Lung (tissue), 12 donors: ENCODE measurements around the gene ITGB6. TPM values are rescaled to one million over a fixed set of nuclear protein-coding genes. Genes with fewer than 3 reads are reported as not detected.

ENCODE experiments used
- ATAC-seq: fragments of 200-7000 bp; cut with Tn5 transposase; one replicate; pipeline ENCODE4 v1.9.1; 2020; ENCODE audit warnings: moderate number of reproducible peaks; ENCODE audit not compliant: insufficient read depth, low FRiP score
- DNase-seq, 3 donors: peaks; one replicate each; pipeline ENCODE4 v3.0.0-alpha.2; 2013 to 2017
- H3K27ac ChIP-seq, 2 donors: one replicate each; pipeline ENCODE4 v1.5.1; 2013; ENCODE audit warnings: mild to moderate bottlenecking in 2 of 2, moderate library complexity in 2 of 2, control low read depth in 1 of 2, inconsistent platforms in 1 of 2, low read depth in 1 of 2, low read length in 1 of 2
- H3K27me3 ChIP-seq, 3 donors: one replicate each; pipeline ENCODE4 v1.5.1; 2013; ENCODE audit warnings: low read length in 2 of 3; ENCODE audit not compliant: control insufficient read depth in 3 of 3, insufficient read depth in 3 of 3
- H3K36me3 ChIP-seq, 4 donors: one replicate each; pipeline ENCODE4 v1.5.1; 2013; ENCODE audit warnings: low read length in 4 of 4, mild to moderate bottlenecking in 1 of 4, moderate library complexity in 1 of 4; ENCODE audit not compliant: control insufficient read depth in 4 of 4, insufficient read depth in 4 of 4
- H3K4me1 ChIP-seq, 5 donors: one replicate each; pipeline ENCODE4 v1.5.1; 2013; ENCODE audit warnings: low read length in 5 of 5, mild to moderate bottlenecking in 2 of 5, moderate library complexity in 1 of 5; ENCODE audit not compliant: control insufficient read depth in 5 of 5, insufficient read depth in 5 of 5
- H3K4me3 ChIP-seq: one replicate; pipeline ENCODE4 v1.5.1; 2013; ENCODE audit warnings: mild to moderate bottlenecking, control low read depth, moderate library complexity
- H3K9ac ChIP-seq, 2 donors: one replicate each; pipeline ENCODE4 v1.5.1; 2013; ENCODE audit warnings: low read length in 2 of 2, control low read depth in 1 of 2; ENCODE audit not compliant: insufficient read depth in 1 of 2
- H3K9me3 ChIP-seq, 4 donors: one replicate each; pipeline ENCODE4 v1.5.1; 2013; ENCODE audit warnings: low read length in 3 of 4, mild to moderate bottlenecking in 1 of 4, moderate library complexity in 1 of 4; ENCODE audit not compliant: control insufficient read depth in 4 of 4, insufficient read depth in 3 of 4
- WGBS, 2 donors: extraction: QIAGEN DNeasy Blood & Tissue Kit; methylation state at CpG; one replicate each; pipeline ENCODE4 v1.1.7; 2013; 5-methylcytosine and 5-hydroxymethylcytosine counted together
- polyA plus RNA-seq, 2 donors: library from polyadenylated mRNA; stranded (reverse); fragments of 200-250 nt; gene quantifications; one replicate each; pipeline ENCODE4 v1.2.1, GENCODE V29; 2013
- total RNA-seq, 2 donors: library from RNA; depleted of rRNA in 1 of 2; stranded (reverse); fragments of >200 nt in 1 of 2; gene quantifications; one replicate each; pipeline ENCODE4 v1.2.1, GENCODE V29; 2014 to 2021
- TF ChIP-seq, protein P1 (sequence below): IDR thresholded peaks from 2 replicates; pipeline ENCODE4 v1.5.1; 2012; ENCODE audit warnings: mild to moderate bottlenecking; ENCODE audit errors: control extremely low read depth, extremely low read depth
- donor health status: control.
- donor health status: control.
- donor health status: Bipolar disorder and iron deficiency.
- donor health status: healthy.
- donor health status: DM: yes; HTN: yes; CAD: no.

The ITGB6 gene
- total and polyA plus RNA-seq, 4 donors, result 35.1 to 141 (median 41.8) TPM

DNA sequence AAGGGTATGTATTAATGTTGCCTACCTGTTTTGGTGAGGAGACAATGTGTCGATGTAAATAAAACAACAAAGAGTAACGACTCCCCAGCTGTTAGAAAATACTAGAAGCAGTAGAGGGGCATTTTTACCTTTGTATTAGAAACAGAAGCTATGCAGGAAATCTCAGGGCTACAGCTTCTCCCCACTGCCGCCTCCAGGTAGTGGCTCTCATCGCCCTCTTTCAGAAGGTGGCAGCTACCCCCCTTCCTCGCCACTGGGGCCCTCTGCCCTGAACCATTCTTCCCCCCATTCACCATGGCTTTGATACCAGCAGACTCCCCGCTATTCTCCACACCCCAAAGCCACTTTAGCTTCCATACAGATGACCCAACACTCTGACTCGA is 144.4 kb downstream of the ITGB6 start:
- TF ChIP-seq, protein P1, sequence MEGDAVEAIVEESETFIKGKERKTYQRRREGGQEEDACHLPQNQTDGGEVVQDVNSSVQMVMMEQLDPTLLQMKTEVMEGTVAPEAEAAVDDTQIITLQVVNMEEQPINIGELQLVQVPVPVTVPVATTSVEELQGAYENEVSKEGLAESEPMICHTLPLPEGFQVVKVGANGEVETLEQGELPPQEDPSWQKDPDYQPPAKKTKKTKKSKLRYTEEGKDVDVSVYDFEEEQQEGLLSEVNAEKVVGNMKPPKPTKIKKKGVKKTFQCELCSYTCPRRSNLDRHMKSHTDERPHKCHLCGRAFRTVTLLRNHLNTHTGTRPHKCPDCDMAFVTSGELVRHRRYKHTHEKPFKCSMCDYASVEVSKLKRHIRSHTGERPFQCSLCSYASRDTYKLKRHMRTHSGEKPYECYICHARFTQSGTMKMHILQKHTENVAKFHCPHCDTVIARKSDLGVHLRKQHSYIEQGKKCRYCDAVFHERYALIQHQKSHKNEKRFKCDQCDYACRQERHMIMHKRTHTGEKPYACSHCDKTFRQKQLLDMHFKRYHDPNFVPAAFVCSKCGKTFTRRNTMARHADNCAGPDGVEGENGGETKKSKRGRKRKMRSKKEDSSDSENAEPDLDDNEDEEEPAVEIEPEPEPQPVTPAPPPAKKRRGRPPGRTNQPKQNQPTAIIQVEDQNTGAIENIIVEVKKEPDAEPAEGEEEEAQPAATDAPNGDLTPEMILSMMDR, result no peak
- Histone ChIP-seq H3K27ac (no peak overlapping the region), H3K27me3 (peaks cover 0 to 2% (median under 1%) of the 10 kb centered on the region in 3 donors), H3K4me3 (no peak overlapping the region), H3K9me3 (no peaks in the 10 kb centered on the region), H3K9ac (no peak overlapping the region), H3K36me3 (no peaks in the 10 kb centered on the region), H3K4me1 (peaks cover 0 to 9% (median 0%) of the 10 kb centered on the region in 5 donors)
- ATAC-seq (no peak), DNase-seq (no peak)
- 91 to 96% methylated on average over 7 of the region's 7 CpGs for WGBS, 2 donors

DNA sequence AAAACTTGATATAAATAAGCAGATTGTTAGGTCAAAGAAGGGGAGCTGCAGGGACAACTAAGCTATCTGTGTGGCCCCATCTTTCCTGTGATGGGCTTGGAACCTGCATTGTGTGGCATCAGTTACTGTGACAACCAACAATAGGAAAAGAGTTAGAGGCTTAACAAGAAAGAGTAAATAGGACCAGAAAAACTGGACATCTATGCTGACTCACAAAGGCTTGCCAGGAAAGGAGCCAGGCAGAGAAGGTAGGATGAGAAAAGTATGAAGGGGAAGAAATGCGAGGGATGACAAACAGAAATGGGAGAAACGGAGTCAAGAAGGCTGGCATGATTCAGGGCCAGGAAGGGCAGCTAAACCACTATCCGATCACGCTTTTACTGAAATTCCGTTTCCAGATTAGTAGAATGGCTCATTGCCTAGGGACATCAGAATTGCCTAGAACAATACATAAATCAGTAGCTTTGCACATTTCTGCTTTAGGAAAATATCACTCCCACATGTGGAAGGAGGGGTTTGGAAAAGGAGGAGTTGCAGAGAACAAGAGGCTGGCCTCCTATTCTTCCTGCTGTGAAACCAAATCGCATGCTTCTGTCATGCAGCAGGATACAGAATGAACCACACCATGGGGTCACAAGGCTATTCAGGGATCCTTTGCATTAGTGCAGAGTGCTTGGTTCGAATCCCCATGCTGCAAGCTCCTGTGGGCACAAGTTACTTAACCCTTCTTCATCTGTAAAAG is 144.9 kb downstream of the ITGB6 start:
- 80 to 90% methylated on average over 7 of the region's 7 CpGs for WGBS, 2 donors
- Histone ChIP-seq H3K27ac (no peak overlapping the region), H3K4me1 (peaks cover 0 to 9% (median 0%) of the 10 kb centered on the region in 5 donors), H3K27me3 (peaks cover 0 to 2% (median 0%) of the 10 kb centered on the region in 3 donors), H3K36me3 (no peaks in the 10 kb centered on the region), H3K9me3 (no peaks in the 10 kb centered on the region), H3K9ac (no peak overlapping the region), H3K4me3 (no peak overlapping the region)
- no peak for ATAC-seq
- DNase-seq, result peak in 2 of 3 donors; percentile 38 to 63
- TF ChIP-seq, protein P1, result no peak

DNA sequence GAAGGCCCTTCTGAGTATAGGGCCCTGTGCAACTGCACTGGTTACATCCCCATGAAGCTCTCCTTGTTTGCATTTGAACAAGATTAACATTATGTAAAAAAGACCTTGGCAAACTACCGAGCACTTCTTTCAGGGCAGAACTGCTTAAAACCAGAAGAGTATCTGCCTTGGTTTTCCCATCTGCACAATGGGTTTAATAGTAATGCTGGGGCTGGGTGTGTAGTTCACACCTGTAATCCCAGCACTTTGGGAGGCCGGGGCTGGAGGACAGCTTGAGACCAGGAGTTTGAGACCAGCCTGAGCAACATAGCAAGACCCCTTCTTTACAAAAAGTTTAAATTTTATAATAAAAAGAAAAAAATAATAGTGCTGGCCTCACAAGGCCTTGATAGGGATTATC is 146.1 kb downstream of the ITGB6 start:
- DNase-seq (no peak), ATAC-seq (no peak)
- H3K27ac ChIP-seq, result no peak overlapping the region
- WGBS, 2 donors, result 92 to 97% methylated on average over 2 of the region's 2 CpGs
- TF ChIP-seq, protein P1, result no peak
- H3K36me3 ChIP-seq, result no peaks in the 10 kb centered on the region
- no peaks in the 10 kb centered on the region for H3K27me3 ChIP-seq
- H3K9ac ChIP-seq, result no peak overlapping the region
- peaks cover 0 to 9% (median 0%) of the 10 kb centered on the region in 5 donors for H3K4me1 ChIP-seq
- no peak overlapping the region for H3K4me3 ChIP-seq
- no peaks in the 10 kb centered on the region for H3K9me3 ChIP-seq
